ENCODE measurements around the gene NEDD9. TPM values are rescaled to one million over a fixed set of nuclear protein-coding genes. Genes with fewer than 3 reads are reported as not detected.

NEDD9 gene
- total RNA-seq, 4 donors from 2014 or later = 19.8 to 49.4 (median 35.6) TPM

- Histone ChIP-seq H3K36me3 (peaks cover 0 to 21% of the 10 kb centered on the region in 2 donors), H3K27ac (no peak overlapping the region), H3K9me3 (no peaks in the 10 kb centered on the region), H3K27me3 (no peaks in the 10 kb centered on the region), H3K4me3 (no peak overlapping the region), H3K4me1 (no peaks in the 10 kb centered on the region)
- no peak for DNase-seq
- TF ChIP-seq CTCF (IDR thresholded peaks at IDR 0.05 in 4 of 5, conservative IDR thresholded peaks at IDR 0.05 in 1 of 5) = no peak
- TF ChIP-seq POLR2A (IDR thresholded peaks at IDR 0.05) = no peak
- in situ Hi-C loops (cut with MboI; ENCODE audit: low sequenced_read_pairs in 4 of 4) = no loop called here
- intact Hi-C loops (cut with DNase I; ENCODE audit: low total_unique reads) = no loop called here
- ATAC-seq = no peak
These were observed 95.7 kb downstream of the NEDD9 start for GRCh38 chr6:11136809-11137208.

Other genes starting within 250 kb of the NEDD9 start
- gene ELOVL2, start 188.4 kb downstream of the NEDD9 start, total RNA-seq = 1 to 10 TPM in 1 of 4 donors, under 1 TPM in 3; 0.07 to 1.1 (median 0.31) TPM
- 10 to 100 TPM in 3 of 4 donors, 1 to 10 TPM in 1; 9.9 to 12.8 (median 12.3) TPM for gene SMIM13, start 138.8 kb downstream of the NEDD9 start, total RNA-seq
- gene ERVFRD-1, start 120.9 kb downstream of the NEDD9 start, total RNA-seq = not detected

Data from gastrocnemius medialis (tissue), 4 donors.